Fibroblast of the aortic adventitia (primary cell): Measurements from ENCODE around the gene GBX2. TPM values are rescaled to one million over a fixed set of nuclear protein-coding genes. Genes with fewer than 3 reads are reported as not detected.

Experiments used
- DNase-seq: peaks from one replicate; pipeline ENCODE4 v3.0.0-alpha.2; 2010; ENCODE audit warnings: low read depth
- H3K4me3 ChIP-seq: 2 replicates; pipeline ENCODE4 v1.5.1; 2011; ENCODE audit warnings: low read depth, mild to moderate bottlenecking, control low read depth, low read length, moderate library complexity
- total RNA-seq: library from RNA; depleted of rRNA; stranded (reverse); fragments of >200 nt; gene quantifications from 2 replicates; pipeline ENCODE4 v1.2.3, GENCODE V29; 2012; ENCODE audit warnings: low replicate concordance
- TF ChIP-seq, protein P1 (sequence below): IDR thresholded peaks from 2 replicates; pipeline ENCODE4 v1.5.1; 2011; ENCODE audit warnings: mild to moderate bottlenecking, low read length, control low read depth, inconsistent platforms; ENCODE audit not compliant: insufficient read depth

The GBX2 gene
- total RNA-seq, 1 donor: not detected

DNA sequence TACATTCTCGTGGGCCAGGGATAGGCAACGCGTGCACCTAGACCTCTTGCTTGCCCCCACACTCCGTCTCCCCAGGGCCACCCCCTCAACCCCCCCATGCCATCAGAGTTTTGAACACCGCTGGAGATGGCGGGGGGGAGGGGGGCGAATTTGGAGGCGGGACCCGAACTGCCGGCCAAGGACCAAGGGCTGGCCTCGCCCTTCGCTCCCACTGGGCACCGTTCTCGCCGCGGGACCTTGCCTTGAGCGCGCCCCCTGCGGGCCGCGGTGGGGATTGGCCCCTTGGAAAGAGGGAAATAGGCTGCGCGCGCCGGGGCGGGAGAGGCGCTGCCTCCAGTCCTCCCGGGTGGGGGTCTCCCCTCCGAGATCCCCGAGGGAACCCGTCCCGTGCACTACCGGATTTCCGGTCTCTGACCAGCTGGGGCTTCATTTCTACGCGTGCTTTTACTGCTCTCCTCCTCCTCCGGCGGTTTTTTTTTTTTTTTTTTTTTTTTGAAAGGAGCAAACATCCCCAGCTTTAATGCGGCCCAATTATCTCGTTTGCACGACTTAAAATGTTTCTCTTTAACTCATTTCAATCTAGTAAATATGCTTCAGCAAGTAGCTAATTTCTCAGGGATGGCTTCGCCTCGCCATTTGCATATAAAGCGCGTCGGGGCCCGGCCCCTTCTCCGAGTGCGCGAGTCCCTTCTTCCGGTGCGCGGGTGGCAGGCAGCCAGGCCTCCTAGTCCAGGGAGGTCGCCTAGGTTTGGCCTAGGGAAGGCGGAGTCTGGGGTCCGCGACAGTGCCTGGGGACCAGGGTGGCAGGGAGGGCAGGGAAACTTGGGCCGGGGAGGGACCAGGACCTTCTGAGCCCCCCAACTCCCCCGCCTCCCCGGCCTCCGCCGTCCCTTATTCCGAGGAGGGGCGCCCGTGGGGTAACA is 10.0 kb upstream of the GBX2 start:
- TF ChIP-seq, protein P1, sequence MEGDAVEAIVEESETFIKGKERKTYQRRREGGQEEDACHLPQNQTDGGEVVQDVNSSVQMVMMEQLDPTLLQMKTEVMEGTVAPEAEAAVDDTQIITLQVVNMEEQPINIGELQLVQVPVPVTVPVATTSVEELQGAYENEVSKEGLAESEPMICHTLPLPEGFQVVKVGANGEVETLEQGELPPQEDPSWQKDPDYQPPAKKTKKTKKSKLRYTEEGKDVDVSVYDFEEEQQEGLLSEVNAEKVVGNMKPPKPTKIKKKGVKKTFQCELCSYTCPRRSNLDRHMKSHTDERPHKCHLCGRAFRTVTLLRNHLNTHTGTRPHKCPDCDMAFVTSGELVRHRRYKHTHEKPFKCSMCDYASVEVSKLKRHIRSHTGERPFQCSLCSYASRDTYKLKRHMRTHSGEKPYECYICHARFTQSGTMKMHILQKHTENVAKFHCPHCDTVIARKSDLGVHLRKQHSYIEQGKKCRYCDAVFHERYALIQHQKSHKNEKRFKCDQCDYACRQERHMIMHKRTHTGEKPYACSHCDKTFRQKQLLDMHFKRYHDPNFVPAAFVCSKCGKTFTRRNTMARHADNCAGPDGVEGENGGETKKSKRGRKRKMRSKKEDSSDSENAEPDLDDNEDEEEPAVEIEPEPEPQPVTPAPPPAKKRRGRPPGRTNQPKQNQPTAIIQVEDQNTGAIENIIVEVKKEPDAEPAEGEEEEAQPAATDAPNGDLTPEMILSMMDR: peak; percentile 83
- peak; percentile 37 for DNase-seq
- peak overlapping the region; percentile 58 for H3K4me3 ChIP-seq

DNA sequence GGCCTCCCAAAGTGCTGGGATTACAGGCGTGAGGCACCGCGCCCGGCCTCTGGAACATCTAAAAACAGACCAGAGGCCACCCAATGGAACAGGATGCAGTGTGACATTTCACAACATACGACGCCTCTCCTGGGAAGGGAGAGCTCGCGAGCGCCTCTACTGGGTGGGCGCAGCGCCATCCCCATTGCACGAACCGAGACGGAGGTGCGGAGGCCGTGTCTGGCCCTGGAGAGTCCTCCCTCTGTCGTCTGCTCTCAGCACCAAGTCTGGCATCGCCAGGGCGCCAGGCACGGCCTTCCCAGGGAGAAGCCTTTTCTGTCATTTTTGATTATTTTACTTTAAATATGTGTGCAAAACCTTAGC is 9.4 kb upstream of the GBX2 start:
- DNase-seq: no peak
- no peak overlapping the region for H3K4me3 ChIP-seq

DNA sequence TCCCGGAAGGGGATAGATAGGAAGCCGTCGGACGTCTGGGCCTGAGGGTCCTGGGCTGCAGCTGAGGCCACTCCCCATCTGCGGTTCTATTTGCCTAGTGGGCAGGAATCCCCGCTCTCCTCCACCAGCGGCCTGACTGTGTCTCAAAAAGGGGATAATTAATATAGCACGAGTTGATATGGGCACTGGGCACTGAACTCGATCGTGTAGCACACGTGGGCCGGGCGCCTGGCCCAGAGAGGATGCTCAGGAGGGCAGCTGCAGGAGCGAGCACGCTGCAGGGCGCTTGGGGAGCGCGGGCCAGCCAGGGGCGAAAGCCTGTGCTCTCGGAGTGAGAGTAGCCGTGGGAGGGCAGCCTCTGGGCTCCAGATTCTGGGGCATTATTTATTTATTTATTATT is 8.8 kb upstream of the GBX2 start:
- no peak overlapping the region for H3K4me3 ChIP-seq
- TF ChIP-seq, protein P1: no peak
- DNase-seq: no peak

More for the DNA sequence above, 9.4 kb upstream of the GBX2 start:
- TF ChIP-seq, protein P1: peak; percentile 38

DNA sequence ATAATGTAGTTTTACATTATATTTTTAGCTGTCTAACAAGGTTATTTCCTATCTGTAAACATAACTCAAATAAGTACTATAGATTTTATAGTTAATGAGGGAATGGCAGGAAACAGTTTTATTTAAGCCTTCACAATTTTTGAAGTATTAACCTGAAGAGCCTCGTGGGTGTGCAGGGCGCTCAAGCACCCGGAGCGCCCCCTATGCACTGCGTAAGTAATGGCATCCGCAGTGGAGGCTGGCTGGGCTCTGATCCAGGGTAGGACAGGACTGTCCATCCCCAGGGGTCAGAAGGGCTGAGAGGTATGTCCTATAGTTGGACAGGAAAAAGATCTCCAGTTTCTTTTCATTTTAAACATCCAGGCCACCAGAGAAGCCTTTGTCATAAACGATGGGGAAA is 8.2 kb upstream of the GBX2 start:
- TF ChIP-seq, protein P1: peak; percentile 51
- DNase-seq: no peak

DNA sequence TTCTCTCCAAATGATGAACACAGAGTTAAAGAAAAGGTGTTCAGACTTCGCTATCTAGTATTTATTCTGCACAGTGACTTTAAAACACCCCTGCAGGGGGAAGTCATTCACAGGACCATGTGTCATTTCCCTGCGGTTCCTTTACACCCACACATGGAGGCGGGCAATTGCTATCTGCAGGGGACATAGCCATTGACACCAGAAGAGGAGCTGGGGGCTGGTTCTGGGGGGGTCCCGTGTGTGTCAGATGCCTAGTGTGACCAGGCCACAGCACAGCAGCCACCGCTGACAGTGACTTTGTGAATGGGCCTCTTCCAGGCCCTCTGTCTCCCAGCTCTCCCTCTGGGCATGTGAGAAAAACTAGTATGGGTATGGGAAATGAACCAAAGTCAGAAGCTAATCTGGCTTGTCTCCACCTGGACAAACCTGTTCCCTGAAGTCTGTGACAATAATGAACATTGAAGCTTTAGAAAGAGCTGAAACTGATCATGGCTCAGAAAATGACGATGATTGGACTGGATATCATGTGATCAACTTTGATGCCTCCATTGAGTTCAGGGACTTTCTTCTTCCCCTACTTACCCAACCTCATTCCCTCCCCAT is 7.5 kb upstream of the GBX2 start:
- TF ChIP-seq, protein P1: no peak
- DNase-seq: no peak
- no peak overlapping the region for H3K4me3 ChIP-seq

More for the DNA sequence above, 8.2 kb upstream of the GBX2 start:
- no peak overlapping the region for H3K4me3 ChIP-seq

DNA sequence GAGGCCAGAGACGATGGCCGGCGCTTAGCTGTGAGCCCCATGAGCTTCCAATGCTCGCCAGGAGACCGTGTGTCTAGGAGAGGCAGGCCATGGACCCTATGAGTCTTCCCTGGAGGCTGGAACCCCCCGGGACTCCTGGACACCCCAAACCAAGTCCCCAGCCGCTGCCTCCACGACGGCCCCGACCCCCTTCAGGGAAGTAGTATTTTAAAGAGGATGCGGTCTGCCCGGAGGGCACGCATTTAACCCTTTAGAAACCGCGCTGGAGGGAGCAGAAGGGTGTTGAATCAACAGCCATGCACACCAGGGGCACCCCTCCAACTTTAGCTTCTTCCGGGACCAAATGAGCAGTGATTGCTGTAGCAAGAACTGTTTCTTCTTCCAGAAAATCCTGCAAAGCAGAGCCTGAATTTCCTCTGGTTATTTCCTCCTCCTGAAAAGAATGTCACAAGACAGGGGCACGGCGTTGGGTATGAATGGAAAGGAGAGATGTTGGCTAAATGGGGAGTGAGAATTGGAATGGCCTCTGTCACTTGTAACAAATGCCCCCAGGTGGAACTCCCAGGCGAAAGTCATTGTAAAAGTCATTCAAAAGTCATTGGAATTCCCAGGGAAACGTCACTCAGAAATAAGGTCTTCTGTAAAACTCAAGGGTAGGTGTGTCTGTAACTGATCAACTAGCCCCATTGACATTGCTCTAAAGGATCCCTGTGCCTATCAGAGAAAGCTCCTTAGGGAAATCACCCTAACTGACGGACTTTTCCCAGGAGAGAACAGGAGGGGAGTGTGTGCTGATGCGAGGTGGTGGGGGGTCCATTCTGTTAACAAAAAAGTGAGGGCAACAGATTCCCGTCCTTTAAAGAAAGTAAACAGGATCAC is 5.8 kb upstream of the GBX2 start:
- no peak for DNase-seq
- TF ChIP-seq, protein P1: no peak
- H3K4me3 ChIP-seq: no peak overlapping the region
